GM06990 (cell line): ENCODE data around the gene SNRNP35.
A peak's percentile ranks its signal among the peaks of the same experiment; 100 is the strongest.

Experiments
- DNase-seq: peaks from one replicate; pipeline ENCODE4 v3.0.0-alpha.2; 2011; ENCODE audit not compliant: insufficient read length; ENCODE audit errors: extremely low read depth
- H3K27me3 ChIP-seq: replicated peaks from 2 replicates; pipeline ENCODE4 v1.6.0; 2011; ENCODE audit warnings: low read length; ENCODE audit not compliant: control insufficient read depth, insufficient read depth
- H3K36me3 ChIP-seq: 2 replicates; pipeline ENCODE4 v1.5.1; 2011; ENCODE audit warnings: low read length; ENCODE audit not compliant: control insufficient read depth, insufficient read depth
- H3K4me3 ChIP-seq: replicated peaks from 2 replicates; pipeline ENCODE4 v1.5.1; 2011; ENCODE audit warnings: low read depth, mild to moderate bottlenecking, control low read depth, low read length
- TF ChIP-seq, protein P1 (sequence below): IDR thresholded peaks from 2 replicates; pipeline ENCODE4 v1.5.1; 2011; ENCODE audit warnings: low read length, control low read depth, mild to moderate bottlenecking, inconsistent platforms; ENCODE audit not compliant: insufficient read depth, poor library complexity, severe bottlenecking

The SNRNP35 gene

DNA sequence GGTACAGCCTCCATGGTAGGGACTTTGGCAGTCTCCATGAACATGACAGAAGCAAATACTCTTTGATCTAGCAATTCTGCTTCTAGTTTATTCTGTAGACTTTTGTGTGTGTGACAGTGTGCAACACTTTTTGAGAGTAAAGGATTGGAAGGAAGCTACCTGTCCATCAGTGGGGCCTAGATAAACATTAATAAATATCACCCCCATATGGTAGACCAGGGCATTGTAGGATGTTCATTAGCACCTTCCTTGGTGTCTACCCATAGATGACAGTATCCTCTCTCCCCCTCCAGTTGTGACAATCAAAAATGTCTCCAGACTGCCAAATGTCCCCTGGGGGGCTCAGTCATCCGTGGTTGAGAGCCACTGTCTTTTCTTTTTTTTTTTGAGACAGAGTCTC, 10.8 kb downstream of the SNRNP35 start:
- DNase-seq, result no peak
- Histone ChIP-seq H3K36me3 (peaks cover 12% of the 10 kb centered on the region), H3K27me3 (no peaks in the 10 kb centered on the region), H3K4me3 (no peak overlapping the region)
- TF ChIP-seq, protein P1, sequence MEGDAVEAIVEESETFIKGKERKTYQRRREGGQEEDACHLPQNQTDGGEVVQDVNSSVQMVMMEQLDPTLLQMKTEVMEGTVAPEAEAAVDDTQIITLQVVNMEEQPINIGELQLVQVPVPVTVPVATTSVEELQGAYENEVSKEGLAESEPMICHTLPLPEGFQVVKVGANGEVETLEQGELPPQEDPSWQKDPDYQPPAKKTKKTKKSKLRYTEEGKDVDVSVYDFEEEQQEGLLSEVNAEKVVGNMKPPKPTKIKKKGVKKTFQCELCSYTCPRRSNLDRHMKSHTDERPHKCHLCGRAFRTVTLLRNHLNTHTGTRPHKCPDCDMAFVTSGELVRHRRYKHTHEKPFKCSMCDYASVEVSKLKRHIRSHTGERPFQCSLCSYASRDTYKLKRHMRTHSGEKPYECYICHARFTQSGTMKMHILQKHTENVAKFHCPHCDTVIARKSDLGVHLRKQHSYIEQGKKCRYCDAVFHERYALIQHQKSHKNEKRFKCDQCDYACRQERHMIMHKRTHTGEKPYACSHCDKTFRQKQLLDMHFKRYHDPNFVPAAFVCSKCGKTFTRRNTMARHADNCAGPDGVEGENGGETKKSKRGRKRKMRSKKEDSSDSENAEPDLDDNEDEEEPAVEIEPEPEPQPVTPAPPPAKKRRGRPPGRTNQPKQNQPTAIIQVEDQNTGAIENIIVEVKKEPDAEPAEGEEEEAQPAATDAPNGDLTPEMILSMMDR, result peak; percentile 40

DNA sequence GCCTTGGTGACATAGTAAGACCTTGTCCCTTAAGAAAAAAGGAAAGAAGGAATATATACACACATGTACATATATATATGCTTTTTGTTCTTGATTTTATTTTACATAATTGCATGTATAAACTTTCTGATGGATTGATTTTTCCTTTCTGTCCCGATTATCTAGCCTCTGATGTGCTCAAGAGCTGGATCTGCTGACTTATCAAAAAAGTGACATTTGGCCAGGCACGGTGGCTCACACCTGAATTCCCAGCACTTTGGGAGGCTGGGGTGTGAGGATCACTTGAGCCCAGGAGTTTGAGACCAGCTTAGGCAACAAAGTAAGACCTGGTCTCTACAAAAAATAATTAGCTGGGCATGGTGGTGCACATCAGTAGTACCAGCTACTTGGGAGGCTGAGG, 12.0 kb downstream of the SNRNP35 start:
- Histone ChIP-seq H3K4me3 (no peak overlapping the region), H3K27me3 (no peaks in the 10 kb centered on the region), H3K36me3 (peaks cover 9% of the 10 kb centered on the region)
- TF ChIP-seq, protein P1, result no peak
- DNase-seq, result no peak

DNA sequence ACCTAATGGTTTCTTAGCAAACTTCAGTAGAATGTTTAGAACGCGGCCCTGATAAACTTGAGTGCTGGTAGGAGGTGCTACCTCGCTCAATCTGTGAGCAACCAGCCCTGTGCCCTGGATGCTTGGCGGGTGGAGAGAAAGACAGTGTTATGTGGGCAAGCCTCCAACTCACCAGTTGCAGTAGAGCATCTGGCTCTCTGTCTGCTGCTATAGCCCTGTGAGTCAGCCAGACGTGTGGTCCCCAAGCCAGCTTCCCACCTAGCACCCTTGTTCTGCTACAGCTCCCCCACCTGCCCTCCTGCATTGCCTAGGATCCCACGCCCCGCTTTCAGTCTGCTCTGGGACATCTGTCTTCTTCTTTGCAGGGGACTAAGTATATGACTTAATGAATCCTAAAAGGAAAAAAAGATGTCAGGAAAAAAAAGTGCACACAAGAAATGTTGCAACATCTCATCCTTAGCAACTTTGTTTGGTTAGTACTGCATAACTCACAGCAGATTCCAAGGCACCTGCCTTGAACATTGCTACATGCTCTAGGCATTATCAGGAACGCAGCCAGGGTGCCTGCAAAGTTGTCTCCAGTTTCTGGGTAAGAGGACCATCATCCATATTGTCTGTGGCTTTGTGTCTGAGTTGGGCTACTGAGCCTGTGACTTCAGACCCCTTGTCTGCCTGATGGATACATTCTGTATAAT, 13.6 kb downstream of the SNRNP35 start:
- TF ChIP-seq, protein P1, result no peak
- Histone ChIP-seq H3K4me3 (no peak overlapping the region), H3K27me3 (no peaks in the 10 kb centered on the region), H3K36me3 (peaks cover 3% of the 10 kb centered on the region)
- DNase-seq, result no peak

DNA sequence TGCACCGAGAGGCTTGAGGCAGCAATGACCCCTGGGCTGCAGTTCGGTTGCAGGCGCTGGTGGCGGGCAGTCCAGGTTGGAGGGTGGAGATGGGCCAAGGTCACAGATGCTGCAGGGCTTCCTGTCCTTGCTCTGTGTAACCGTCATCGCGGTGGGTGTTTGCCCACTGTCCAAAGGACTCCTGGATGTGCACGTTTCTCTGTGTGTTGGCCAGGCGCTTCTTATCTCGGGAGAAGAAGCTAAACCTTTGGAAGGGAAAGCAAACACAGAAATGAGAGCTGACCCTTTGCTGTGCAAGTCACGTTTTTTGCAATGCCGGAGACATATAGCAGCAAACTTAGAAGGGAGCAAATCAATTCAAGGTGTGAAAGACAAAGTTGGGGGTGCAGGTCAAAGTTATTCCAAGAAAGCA, 14.5 kb downstream of the SNRNP35 start:
- H3K36me3 ChIP-seq, result peaks cover 3% of the 10 kb centered on the region

DNA sequence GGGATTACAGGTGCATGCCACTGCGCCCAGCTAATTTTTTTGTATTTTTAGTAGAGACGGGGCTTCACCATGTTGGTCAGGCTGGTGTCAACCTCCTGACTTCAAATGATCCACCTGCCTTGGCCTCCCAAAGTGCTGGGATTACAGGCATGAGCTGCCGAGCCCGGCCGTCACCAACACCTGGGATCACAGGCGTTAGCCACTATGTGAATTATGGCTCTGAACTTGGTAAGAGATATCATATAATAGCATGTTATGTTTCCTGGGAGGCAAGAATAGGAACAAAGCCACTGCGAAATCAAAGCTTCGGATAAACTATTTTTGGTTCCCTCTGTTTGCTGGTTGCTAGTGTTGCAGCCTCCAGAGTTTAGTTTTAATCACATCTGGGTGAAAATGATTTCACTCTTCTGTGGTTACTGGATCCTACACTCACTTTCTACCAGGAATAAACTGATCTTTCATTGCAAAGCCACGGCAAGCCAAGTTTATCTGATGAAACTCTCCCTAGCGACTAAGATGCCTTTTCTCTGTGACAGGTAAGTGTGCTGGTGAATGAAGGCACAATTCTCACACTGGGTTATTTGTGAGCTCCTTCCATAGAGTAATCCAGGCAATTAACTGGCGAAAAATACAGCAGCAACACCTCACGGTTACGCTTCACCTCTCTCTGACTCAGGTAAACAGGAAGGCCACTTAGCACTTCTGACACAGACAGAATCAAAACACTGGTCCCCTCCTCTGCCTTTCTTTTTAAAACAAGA, 16.7 kb downstream of the SNRNP35 start:
- no peak for DNase-seq
- H3K36me3 ChIP-seq, result peaks cover 3% of the 10 kb centered on the region
- TF ChIP-seq, protein P1, result no peak

More for the DNA sequence above, 14.5 kb downstream of the SNRNP35 start:
- no peak for DNase-seq
- TF ChIP-seq, protein P1, result no peak
- Histone ChIP-seq H3K27me3 (no peaks in the 10 kb centered on the region), H3K4me3 (no peak overlapping the region)

More for the DNA sequence above, 16.7 kb downstream of the SNRNP35 start:
- H3K4me3 ChIP-seq, result no peak overlapping the region
- no peaks in the 10 kb centered on the region for H3K27me3 ChIP-seq
